Measurements from ENCODE around the gene AIG1. TPM values are rescaled to one million over a fixed set of nuclear protein-coding genes. Genes with fewer than 3 reads are reported as not detected.

AIG1 gene
- total and polyA plus RNA-seq, 2 of the 4 experiments (the other 2 are of a cell fraction) = 21.3 to 27.1 TPM

DNA sequence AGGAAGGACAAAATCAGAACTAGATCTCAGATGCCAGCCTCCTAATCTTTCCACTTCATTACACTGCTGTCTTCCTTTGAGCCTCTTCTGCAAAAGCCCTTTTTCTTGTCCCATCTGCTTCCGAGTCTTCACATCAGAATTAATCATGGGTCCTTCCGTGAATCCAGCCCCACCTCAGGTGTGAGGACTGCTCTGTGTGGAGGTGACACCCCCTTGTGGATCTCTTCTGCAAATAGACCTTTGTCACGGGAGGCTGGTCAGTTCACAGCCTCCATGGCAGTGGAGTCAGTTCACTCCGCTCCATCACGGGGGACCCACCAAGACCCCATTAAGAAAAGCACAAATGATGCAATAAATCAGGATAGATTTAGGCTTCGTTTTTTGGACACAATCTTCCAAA, 218.7 kb downstream of the AIG1 start:
- no CpG with 5 or more reads among the region's 6 CpGs for WGBS, 2 experiments (ENCODE audit: extremely low coverage in 2 of 2, insufficient read length in 1 of 2)
- Histone ChIP-seq H3K9me3 (ENCODE audit: control insufficient read depth, insufficient read depth, low read length) (no peaks in the 10 kb centered on the region), H4K91ac (ENCODE audit: insufficient read depth, low read depth, low read length) (no peak overlapping the region), H3K4me1 (ENCODE audit: control insufficient read depth, insufficient read depth, low read length) (no peaks in the 10 kb centered on the region), H3K9me1 (ENCODE audit: insufficient read depth, low read length) (no peaks in the 10 kb centered on the region), H2BK5ac (ENCODE audit: low read depth, low read length, poor library complexity, severe bottlenecking) (no peak overlapping the region), H3K27me3 (ENCODE audit: control insufficient read depth, insufficient read depth, low read length) (no peaks in the 10 kb centered on the region), H3K14ac (replicated peaks; ENCODE audit: low read depth, low read length) (no peak overlapping the region), H3K4ac (ENCODE audit: low read depth, low read length) (no peak overlapping the region), H2BK15ac (ENCODE audit: low read depth, low read length) (no peak overlapping the region), H4K5ac (ENCODE audit: low read depth, low read length) (no peak overlapping the region), H3K9ac (ENCODE audit: low read depth, low read length) (no peak overlapping the region), H2AK9ac (replicated peaks; ENCODE audit: low read depth, low read length, poor library complexity) (no peak overlapping the region), H2AFZ (replicated peaks; ENCODE audit: low read length, poor library complexity) (no peak overlapping the region), H2BK120ac (ENCODE audit: low read depth, low read length) (no peak overlapping the region), H3K18ac (ENCODE audit: low read depth, low read length) (no peak overlapping the region), H4K8ac (ENCODE audit: low read depth in 2 of 2, low read length in 2 of 2) (no peak overlapping the region), H3K36me3 (ENCODE audit: control insufficient read depth, insufficient read depth, low read length) (no peaks in the 10 kb centered on the region), H3K4me2 (ENCODE audit: low read depth, low read length) (no peak overlapping the region), H4K20me1 (ENCODE audit: insufficient read depth, low read length) (no peaks in the 10 kb centered on the region), H3K79me1 (ENCODE audit: low read depth in 1 of 2, low read length in 2 of 2) (no peaks in the 10 kb centered on the region), H3K23ac (ENCODE audit: low read depth, low read length) (no peak overlapping the region), H3K56ac (ENCODE audit: extremely low read depth, insufficient read depth, low read length) (no peak overlapping the region), H2AK5ac (ENCODE audit: low read depth, low read length) (no peak overlapping the region), H3K27ac (ENCODE audit: insufficient read depth, low read length) (no peak overlapping the region), H2BK20ac (ENCODE audit: low read depth, low read length) (no peak overlapping the region), H3K4me3 (ENCODE audit: insufficient read depth, low read depth, low read length) (no peak overlapping the region)
- BruUV-seq (replicated peaks) = no TSS peak
- dilution Hi-C loops (cut with HindIII; ENCODE audit: low sequenced_read_pairs, unreplicated experiment) = no loop called here
- intact Hi-C loops (cut with micrococcal nuclease) = loop anchor here (1.0 kb wide), 1 partner anchor 586 kb away; no protein-coding TSS in a partner anchor
- POLR2A ChIA-PET (ENCODE audit: unreplicated experiment) = no interaction called here
- in situ Hi-C loops (cut with MboI; ENCODE audit: low sequenced_read_pairs) = no loop called here
- CTCF ChIA-PET = interaction anchor here (1.4 kb wide), 1 partner anchor 11 kb away, joined by 5 read pairs; no protein-coding TSS in a partner anchor
- ATAC-seq (ENCODE audit: low read depth) (no peak), DNase-seq (peak; percentile 21)
- no peak for TF ChIP-seq SMC3 (IDR thresholded peaks at IDR 0.05; ENCODE audit: low read depth, low read length)
- 0 out of 2 replicates have a peak, but pooled peaks have one; percentile 2 for TF ChIP-seq CEBPB (IDR thresholded peaks at IDR 0.05; ENCODE audit: low read depth, low read length)
- TF ChIP-seq CTCF (conservative IDR thresholded peaks at IDR 0.05; ENCODE audit: low read depth, low read length) = peak; percentile 27; the same call in 1 of the 2 replicates
- TF ChIP-seq RAD21 (IDR thresholded peaks at IDR 0.05; ENCODE audit: low read length) = peak; percentile 57
